ENCODE data around the gene OPALIN.

OPALIN gene, protein sequence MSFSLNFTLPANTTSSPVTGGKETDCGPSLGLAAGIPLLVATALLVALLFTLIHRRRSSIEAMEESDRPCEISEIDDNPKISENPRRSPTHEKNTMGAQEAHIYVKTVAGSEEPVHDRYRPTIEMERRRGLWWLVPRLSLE

GRCh38 chr10:96358851-96359540 lies at the start of gene OPALIN:
Gene OPALIN, minus strand, starts transcription at chr10:96359002. Its CDS starts 106 bp downstream, at chr10:96358896.
- no peak for DNase-seq

- no peak for DNase-seq
Measured at GRCh38 chr10:96408201-96408600, 49.4 kb upstream of the OPALIN start.

- DNase-seq, result no peak
Measured at GRCh38 chr10:96407560-96408069, 48.8 kb upstream of the OPALIN start.

DNA sequence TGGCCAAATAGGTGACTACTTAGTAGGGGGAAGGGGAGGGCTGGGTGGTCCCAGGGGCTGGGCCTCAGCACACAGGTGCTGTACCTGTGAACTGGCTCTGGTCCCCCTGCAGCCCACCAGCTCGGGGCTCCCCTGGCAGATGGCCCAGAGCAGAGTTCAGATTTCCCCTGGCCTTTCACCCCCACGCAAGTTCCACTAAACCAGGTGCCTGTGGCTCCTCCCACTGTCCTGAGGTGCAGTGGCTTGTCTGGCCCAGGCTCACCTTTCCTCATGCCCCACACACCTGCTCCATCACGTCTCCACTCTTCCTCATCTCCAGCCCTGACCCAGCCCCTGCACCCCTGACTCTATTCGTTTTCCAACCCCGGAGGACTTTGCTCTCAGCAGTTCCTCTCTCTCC lies 47.3 kb upstream of the OPALIN start:
- DNase-seq, result no peak

DNA sequence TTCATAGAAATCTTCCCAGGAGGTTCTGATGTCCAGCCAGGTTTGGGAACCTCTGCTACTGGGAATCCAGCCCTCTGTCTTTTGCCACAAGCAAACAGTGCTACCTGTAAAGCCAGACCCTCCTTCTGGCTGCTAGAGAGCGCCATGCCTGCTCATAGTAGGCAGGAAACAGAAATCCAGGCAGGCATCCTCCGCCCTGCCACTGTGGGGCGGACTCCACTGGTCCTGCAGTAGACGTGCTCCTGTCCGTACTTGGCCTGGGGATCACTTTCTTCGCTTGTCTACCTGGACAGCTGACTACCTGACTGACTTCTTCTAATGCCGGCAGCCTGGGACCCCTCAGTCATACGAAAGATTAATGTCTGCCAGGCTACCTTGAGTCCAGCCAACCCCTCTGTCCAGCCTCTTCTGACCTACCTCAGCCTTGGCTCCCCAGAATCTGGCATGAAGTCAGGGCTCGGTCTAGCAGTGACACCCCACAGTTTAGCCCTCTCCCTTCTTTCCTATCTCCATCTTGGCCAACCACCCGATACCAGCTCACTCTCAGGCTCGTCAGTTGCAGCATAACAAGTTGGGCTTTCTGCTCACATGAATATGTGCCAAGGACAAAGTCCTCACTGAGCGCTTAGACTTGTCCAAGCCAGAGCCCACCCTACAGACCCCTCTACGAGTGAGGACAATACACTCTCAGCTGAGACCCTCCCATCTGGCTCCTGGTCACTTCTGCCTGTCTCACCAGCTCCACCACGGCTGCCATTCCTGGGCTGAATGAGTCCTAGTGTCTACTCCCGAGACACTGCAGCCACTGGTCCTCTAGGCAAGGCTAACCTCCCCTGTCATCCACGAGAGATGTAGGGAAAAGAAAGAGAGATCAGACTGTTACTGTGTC lies 43.9 kb upstream of the OPALIN start:
- DNase-seq, result no peak

- no peak for DNase-seq
Measured at GRCh38 chr10:96401036-96401435, 42.2 kb upstream of the OPALIN start.

- DNase-seq, result no peak
Measured at GRCh38 chr10:96400465-96400864, 41.7 kb upstream of the OPALIN start.

- no peak for DNase-seq
Measured at GRCh38 chr10:96397902-96398301, 39.1 kb upstream of the OPALIN start.

- peak; percentile 40 for DNase-seq
Measured at GRCh38 chr10:96395931-96396877, 37.4 kb upstream of the OPALIN start.

- DNase-seq, result peak; percentile 72
Measured at GRCh38 chr10:96390460-96390864, 31.7 kb upstream of the OPALIN start.

DNA sequence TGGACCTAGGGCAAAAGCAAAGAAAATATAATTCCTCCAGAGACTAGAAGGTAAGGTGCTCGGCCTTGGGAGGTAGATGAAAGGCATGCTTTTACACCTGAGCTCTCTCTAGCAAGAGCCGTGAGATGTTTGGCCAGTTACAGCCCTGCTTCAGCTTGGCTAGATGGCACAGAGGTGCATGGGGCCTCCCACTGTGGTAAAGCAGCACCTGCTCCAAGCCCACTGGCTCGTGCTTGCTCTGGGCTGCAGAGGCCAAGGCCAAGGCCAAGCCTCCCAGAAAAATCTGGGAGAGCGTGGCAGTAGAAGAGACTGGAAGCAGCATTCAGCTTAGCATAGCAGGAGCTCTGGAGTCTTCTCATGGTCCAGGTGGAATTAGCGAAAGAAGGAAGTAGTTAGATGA lies 31.0 kb upstream of the OPALIN start:
- no peak for DNase-seq

DNA sequence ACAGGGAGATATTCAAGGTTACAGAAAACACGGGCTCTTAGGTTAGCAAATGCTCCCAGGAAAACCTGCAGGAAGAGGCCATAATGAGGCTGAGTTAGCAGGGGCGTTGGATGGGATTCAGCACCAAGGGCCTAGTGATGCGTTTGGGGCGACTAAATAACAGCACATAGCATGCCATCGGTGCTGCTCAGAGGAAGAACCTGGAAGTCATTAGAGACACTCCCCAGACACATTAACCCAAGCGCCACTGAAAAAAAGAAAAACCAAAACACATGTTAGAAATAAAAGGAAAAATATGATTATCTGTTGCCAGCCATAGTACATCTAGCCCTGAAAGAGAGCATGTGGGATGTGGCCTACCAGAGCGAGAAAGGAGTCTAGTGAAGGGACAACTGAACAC lies 28.8 kb upstream of the OPALIN start:
- no peak for DNase-seq

GRCh38 chr10:96387161-96387560 lies 28.4 kb upstream of the OPALIN start:
- no peak for DNase-seq

- no peak for DNase-seq
Measured at GRCh38 chr10:96384506-96384905, 25.7 kb upstream of the OPALIN start.

DNA sequence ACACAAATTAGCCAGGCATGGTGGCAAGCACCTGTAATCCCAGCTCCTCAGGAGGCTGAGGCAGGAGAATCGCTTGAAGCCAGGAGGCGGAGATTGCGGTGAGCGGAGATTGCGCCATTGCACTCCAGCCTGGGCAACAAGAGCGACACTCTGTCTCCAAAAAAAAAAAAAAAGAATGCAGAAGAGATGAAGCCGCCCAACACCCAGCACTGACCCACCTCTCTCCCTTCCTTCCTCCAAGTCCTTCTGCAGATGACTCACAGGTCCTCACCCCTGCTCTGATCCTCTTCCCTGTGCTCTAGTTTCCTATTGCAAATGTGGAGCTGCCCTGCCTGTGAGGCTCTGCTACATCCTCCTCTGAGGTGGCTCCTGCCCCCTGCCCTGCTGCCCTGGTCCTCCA lies 22.0 kb upstream of the OPALIN start:
- DNase-seq, result no peak

GRCh38 chr10:96379758-96380157 lies 21.0 kb upstream of the OPALIN start:
- no peak for DNase-seq

GRCh38 chr10:96378741-96379140 lies 19.9 kb upstream of the OPALIN start:
- no peak for DNase-seq

- no peak for DNase-seq
Measured at GRCh38 chr10:96377816-96378294, 19.1 kb upstream of the OPALIN start.

DNA sequence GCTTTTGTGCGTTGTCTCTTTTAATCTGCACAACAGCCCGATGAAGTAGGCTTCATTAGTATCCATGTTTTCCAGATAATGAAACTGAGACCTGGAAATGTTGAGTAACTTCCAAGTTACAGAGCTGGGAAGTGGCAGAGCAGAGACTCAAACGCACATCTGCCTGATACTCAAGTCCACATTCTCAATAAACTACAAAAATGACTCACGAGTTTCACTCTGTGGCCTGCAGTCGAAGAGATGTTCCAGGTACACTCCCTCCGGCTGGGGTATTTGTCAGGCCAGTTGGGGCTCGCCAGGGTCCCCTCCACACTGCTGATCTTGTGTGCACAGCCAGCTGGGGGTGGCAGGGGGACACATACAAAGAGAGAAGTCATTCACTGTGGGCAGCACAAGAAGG lies 17.7 kb upstream of the OPALIN start:
- DNase-seq, result no peak

DNA sequence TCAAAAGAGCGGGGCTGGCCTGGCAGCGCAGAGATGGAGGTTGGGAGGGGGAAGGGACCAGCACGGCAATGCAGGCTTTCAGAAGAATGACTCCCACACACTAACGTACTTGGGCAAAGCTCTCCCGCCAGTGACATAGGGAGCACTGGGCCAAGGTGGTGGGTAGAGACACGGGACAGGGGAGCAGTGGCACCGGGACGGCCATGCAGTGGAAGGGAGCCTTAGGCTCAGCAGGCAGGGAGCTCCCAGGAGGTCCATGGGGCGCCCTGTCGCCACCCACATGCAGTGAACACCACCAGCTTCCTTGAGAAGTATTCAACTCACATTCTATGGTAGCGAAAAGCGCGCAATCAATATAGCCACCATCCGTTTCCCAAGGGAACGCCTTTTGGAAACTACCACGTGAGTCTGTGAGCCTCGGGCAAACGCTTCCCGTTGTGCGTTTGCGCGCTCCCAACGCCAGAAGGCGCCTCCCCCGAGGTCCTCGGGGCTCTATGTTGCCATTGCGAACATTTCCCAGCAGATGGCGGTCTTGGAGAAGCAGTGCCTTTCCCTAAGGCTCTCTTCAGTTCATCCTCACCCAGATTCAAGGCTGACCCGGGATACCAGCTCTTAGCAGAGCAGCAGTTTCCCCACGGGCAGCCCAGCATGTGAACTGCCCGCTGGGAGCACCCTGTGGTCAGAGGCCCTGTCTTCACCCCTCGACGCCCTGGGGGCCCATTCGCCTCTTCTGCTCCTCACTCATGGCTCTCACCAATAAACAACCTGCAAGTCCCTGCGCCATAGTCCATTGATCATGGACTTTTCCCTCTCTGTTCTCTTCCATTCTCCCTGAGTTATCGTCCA lies 16.4 kb upstream of the OPALIN start:
- peak; percentile 67 for DNase-seq

DNA sequence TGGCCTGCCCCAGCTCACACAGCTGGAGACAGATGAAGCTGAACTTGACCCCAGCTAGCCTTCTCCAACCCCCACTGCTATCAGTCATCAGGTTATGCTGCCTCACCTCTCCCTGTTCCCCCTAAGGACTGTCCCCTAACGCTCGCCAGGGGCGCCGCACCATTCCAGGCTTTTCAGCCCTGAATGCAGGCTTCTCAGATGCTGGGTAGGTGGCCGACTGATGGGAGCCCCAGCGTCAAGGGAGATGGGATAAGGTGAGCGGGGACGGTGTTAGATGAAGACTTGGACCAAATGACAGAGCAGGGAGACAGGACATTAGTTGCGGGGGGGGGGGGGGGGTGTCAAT lies 15.8 kb upstream of the OPALIN start:
- DNase-seq, result no peak

GRCh38 chr10:96374004-96374403 lies 15.2 kb upstream of the OPALIN start:
- no peak for DNase-seq
